A549 (cell line): ENCODE data around the gene TSHR. TPM values are rescaled to one million over a fixed set of nuclear protein-coding genes. Genes with fewer than 3 reads are reported as not detected.

Source experiments
- ATAC-seq, 2 experiments: fragments of 200-7000 bp in 1 of 2; fragments of >200 bp in 1 of 2; cut with Nextera tagmentation in 1 of 2; cut with Tn5 transposase in 1 of 2; 3 replicates each; pipeline versions ENCODE4 v1.8.0 to v1.9.1; 2018 to 2020; ENCODE audit warnings: mild to moderate bottlenecking in 1 of 2, moderate library complexity in 1 of 2
- CTCF ChIA-PET: fragments of 300-600 bp; sonication (Branson Sonifier 250); formaldehyde crosslinking; extraction: SDS; loops from one replicate; lab custom pipeline; 2021; ENCODE audit warnings: antibody characterized with exemption, inconsistent platforms; lab: Yijun Ruan, JAX
- POLR2A ChIA-PET: fragments of 350-600 bp; formaldehyde crosslinking; extraction: SDS; loops from one replicate; lab custom pipeline; 2021; ENCODE audit warnings: antibody characterized with exemption, inconsistent platforms; lab: Yijun Ruan, JAX
- DNase-seq, 2 experiments: peaks; one replicate each; pipeline versions ENCODE4 v3.0.0 to v3.0.0-alpha.2; 2011 to 2016; ENCODE audit warnings: low read depth in 1 of 2, low spot score in 1 of 2
- FAIRE-seq: peaks from 2 replicates; lab custom pipeline; 2011; peaks lifted over from hg19 to GRCh38; lab: Jason Lieb, UNC
- H3K27ac ChIP-seq, 2 experiments: fragments of >200 bp; sonication (Bioruptor Twin); formaldehyde crosslinking; 3 replicates each; pipeline ENCODE4 v1.5.1; 2016 to 2017
- H3K4me1 ChIP-seq: fragments of >200 bp; sonication (Bioruptor Twin); formaldehyde crosslinking; 3 replicates; pipeline ENCODE4 v1.6.1; 2016
- H3K4me2 ChIP-seq: fragments of >200 bp; sonication (Bioruptor Twin); formaldehyde crosslinking; 3 replicates; pipeline ENCODE4 v1.6.1; 2016
- H3K4me3 ChIP-seq: fragments of >200 bp; sonication (Bioruptor Twin); formaldehyde crosslinking; 3 replicates; pipeline ENCODE4 v1.5.1; 2016
- H3K9me3 ChIP-seq: fragments of >200 bp; sonication (Bioruptor Twin); formaldehyde crosslinking; 3 replicates; pipeline ENCODE4 v1.6.1; 2016
- ATOH8 ChIP-seq: fragments of 250-450 bp; sonication (Bioruptor Pico); IDR thresholded peaks from 2 replicates; pipeline ENCODE4 v1.5.0; 2020; ENCODE audit warnings: low read depth, mild to moderate bottlenecking, moderate library complexity
- CBX2 ChIP-seq: fragments of 200-600 bp; sonication (generic); IDR thresholded peaks from 2 replicates; pipeline ENCODE4 v1.6.1; 2016; ENCODE audit warnings: low read depth, mild to moderate bottlenecking, borderline replicate concordance
- CBX8 ChIP-seq: fragments of 200-600 bp; sonication (generic); IDR thresholded peaks from 2 replicates; pipeline ENCODE4 v1.6.1; 2016
- CTCF ChIP-seq: fragments of >200 bp; sonication (Bioruptor Twin); formaldehyde crosslinking; IDR thresholded peaks from 3 replicates; pipeline ENCODE4 v1.5.1; 2016
- E2F6 ChIP-seq: IDR thresholded peaks from 2 replicates; pipeline ENCODE4 v1.6.1; 2012; ENCODE audit warnings: low read depth, borderline replicate concordance
- EHF ChIP-seq: fragments of 250-450 bp; sonication (Bioruptor Pico); IDR thresholded peaks from 2 replicates; pipeline ENCODE4 v1.5.0; 2020; ENCODE audit warnings: mild to moderate bottlenecking
- ELK1 ChIP-seq: fragments of 150-350 bp; IDR thresholded peaks from 2 replicates; pipeline ENCODE4 v1.6.1; 2014; ENCODE audit warnings: low read depth, mild to moderate bottlenecking, low read length
- FOXS1 ChIP-seq: fragments of 250-450 bp; sonication (Bioruptor Pico); IDR thresholded peaks from 2 replicates; pipeline ENCODE4 v1.5.0; 2020; ENCODE audit warnings: mild to moderate bottlenecking, moderate library complexity
- HOXB5 ChIP-seq: fragments of 250-450 bp; sonication (Bioruptor Pico); IDR thresholded peaks from 2 replicates; pipeline ENCODE4 v1.5.0; 2020; ENCODE audit warnings: mild to moderate bottlenecking, moderate library complexity
- JUNB ChIP-seq: fragments of >200 bp; sonication (Bioruptor Twin); formaldehyde crosslinking; IDR thresholded peaks from 2 replicates; pipeline ENCODE4 v1.6.1; 2016
- MAX ChIP-seq: IDR thresholded peaks from 2 replicates; pipeline ENCODE4 v1.6.1; 2012
- MAZ ChIP-seq: fragments of 150-350 bp; IDR thresholded peaks from 2 replicates; pipeline ENCODE4 v1.6.1; 2014; ENCODE audit warnings: antibody characterized with exemption, low read depth, low read length, borderline replicate concordance
- PBX3 ChIP-seq: IDR thresholded peaks from 2 replicates; pipeline ENCODE4 v1.6.1; 2012
- POLR2AphosphoS2 ChIP-seq: conservative IDR thresholded peaks from 2 replicates; pipeline ENCODE4 v1.6.1; 2012; ENCODE audit warnings: low read length, improper control_type of control experiment, inconsistent platforms
- SMC3 ChIP-seq: fragments of >200 bp; sonication (Bioruptor Twin); formaldehyde crosslinking; IDR thresholded peaks from 3 replicates; pipeline ENCODE4 v1.6.1; 2018; ENCODE audit warnings: inconsistent platforms
- TFCP2L1 ChIP-seq: fragments of 250-450 bp; sonication (Bioruptor Pico); IDR thresholded peaks from 2 replicates; pipeline ENCODE4 v1.5.0; 2021; ENCODE audit warnings: mild to moderate bottlenecking
- ZNF302 ChIP-seq: fragments of 250-450 bp; sonication (Bioruptor Pico); IDR thresholded peaks from 2 replicates; pipeline ENCODE4 v1.9.0; 2021; ENCODE audit warnings: inconsistent platforms, mild to moderate bottlenecking, moderate library complexity
- WGBS: methylation state at CpG from one replicate; pipeline ENCODE4 v1.1.6; 2017; ENCODE audit errors: missing lambda C conversion rate; 5-methylcytosine and 5-hydroxymethylcytosine counted together
- polyA plus RNA-seq, 4 experiments: library from polyadenylated mRNA; depleted of rRNA in 3 of 4; stranded (reverse); fragments of >200 nt; fragmentation: RNase III in 1 of 4; extraction: RNeasy Plus Mini Kit Qiagen cat#74134 plus additional on column Dnase treatment in 1 of 4; gene quantifications; 2 replicates in 3 of 4; 3 replicates in 1 of 4; pipeline ENCODE4 v1.2.3, GENCODE V29; 2011 to 2017

TSHR gene
- polyA plus RNA-seq, 2 of the 4 experiments (the other 2 are of a cell fraction), result not detected

GRCh38 chr14:80923368-80923767 lies 32.1 kb upstream of the TSHR start:
- Histone ChIP-seq H3K9me3 (no peaks in the 10 kb centered on the region), H3K27ac (no peak overlapping the region), H3K4me3 (no peak overlapping the region), H3K4me1 (no peaks in the 10 kb centered on the region), H3K4me2 (no peak overlapping the region)
- no peak for DNase-seq
- TF ChIP-seq SMC3 (no peak), ZNF302 (no peak), PBX3 (no peak), MAZ (no peak), FOXS1 (no peak), CBX8 (no peak), TFCP2L1 (CRISPR knock-in tag) (no peak)
- ATAC-seq, result no peak
- FAIRE-seq, result no peak
- CTCF ChIA-PET, result interaction anchor here (1.1 to 1.6 kb wide), 2 partner anchors 10 to 17 kb away, joined by 3 to 4 read pairs; no protein-coding TSS in a partner anchor
- POLR2A ChIA-PET, result no interaction called here

GRCh38 chr14:80924365-80925103 lies 30.9 kb upstream of the TSHR start:
- 83% methylated on average over 2 of the region's 2 CpGs for WGBS
- Histone ChIP-seq H3K4me3 (no peak overlapping the region), H3K4me2 (no peak overlapping the region), H3K4me1 (no peaks in the 10 kb centered on the region), H3K9me3 (no peaks in the 10 kb centered on the region; the same call in 2 of the 3 replicates), H3K27ac (no peak overlapping the region)
- FAIRE-seq (no peak), ATAC-seq (no peak), DNase-seq (no peak)
- ChIA-PET CTCF (interaction anchor here (1.1 to 1.6 kb wide), 2 partner anchors 9 to 18 kb away, joined by 3 to 4 read pairs; no protein-coding TSS in a partner anchor), POLR2A (no interaction called here)
- TF ChIP-seq CTCF (no peak), CBX2 (no peak), ATOH8 (CRISPR knock-in tag) (no peak), POLR2AphosphoS2 (no peak), MAX (no peak), SMC3 (no peak), PBX3 (no peak), ELK1 (no peak), E2F6 (no peak), HOXB5 (no peak), EHF (no peak), JUNB (no peak)
